Ovary (tissue), 3 donors: ENCODE measurements around the gene AKT1.

Experiments
- CTCF ChIP-seq, 3 donors: fragments of 450-650 bp in 2 of 3; fragments of 200-600 bp in 1 of 3; IDR thresholded peaks; one replicate each; pipeline versions ENCODE4 v1.5.1 to v1.8.0; 2016 to 2022; ENCODE audit warnings: antibody characterized with exemption in 3 of 3, mild to moderate bottlenecking in 1 of 3
- POLR2A ChIP-seq: fragments of 450-650 bp; IDR thresholded peaks from one replicate; pipeline ENCODE4 v1.6.1; 2017; ENCODE audit warnings: antibody characterized with exemption, mild to moderate bottlenecking, moderate library complexity
- donor health status: DM: no; HTN: no; CAD: no.

- TF ChIP-seq POLR2A (no peak), CTCF (IDR thresholded peaks at IDR 0.05) (no peak)
These were observed 39.9 kb downstream of the AKT1 start for GRCh38 chr14:104755621-104756020.
